IPS-18c (cell line): Measurements from ENCODE around the gene ADARB2.
"Not testable (repeated sequence)": the region's sequence is repeated elsewhere in the genome, so short reads cannot be mapped to it uniquely, and the experiment has no call there.

Source experiments
- H3K4me3 ChIP-seq: 2 replicates; pipeline ENCODE4 v1.7.0; 2013; ENCODE audit warnings: low read depth, mild to moderate bottlenecking, low read length, moderate library complexity; ENCODE audit not compliant: insufficient read depth
- H3K9me3 ChIP-seq: one replicate; pipeline ENCODE4 v1.6.1; 2013; ENCODE audit warnings: mild to moderate bottlenecking, low read length, moderate library complexity; ENCODE audit not compliant: control insufficient read depth, insufficient read depth

The ADARB2 gene

GRCh38 chr10:1159131-1160061, 577.9 kb downstream of the ADARB2 start:
- no peak overlapping the region for H3K4me3 ChIP-seq
- H3K9me3 ChIP-seq, result peaks cover 2% of the 10 kb centered on the region

DNA sequence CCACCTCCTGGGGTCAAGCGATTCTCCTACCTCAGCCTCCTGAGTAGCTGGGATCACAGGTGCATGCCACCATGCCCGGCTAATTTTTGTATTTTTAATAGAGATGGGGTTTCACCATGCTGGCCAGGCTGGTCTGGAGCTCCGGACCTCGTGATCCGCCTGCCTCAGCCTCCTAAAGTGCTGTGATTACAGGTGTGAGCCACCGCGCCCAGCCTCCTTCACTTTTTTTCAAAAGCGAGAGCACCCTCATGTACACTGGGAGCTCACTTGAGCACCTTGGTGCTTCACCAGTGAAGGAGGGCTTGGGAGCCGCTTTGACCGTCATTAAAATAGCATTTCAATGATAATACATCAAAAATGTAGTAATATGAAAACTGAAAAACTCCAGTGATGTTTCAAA, 578.8 kb downstream of the ADARB2 start:
- not testable (repeated sequence) for H3K9me3 ChIP-seq, H3K4me3 ChIP-seq

- Histone ChIP-seq H3K4me3 (no peak overlapping the region), H3K9me3 (peaks cover 2% of the 10 kb centered on the region)
Observed at GRCh38 chr10:1158066-1158465, 579.3 kb downstream of the ADARB2 start.

DNA sequence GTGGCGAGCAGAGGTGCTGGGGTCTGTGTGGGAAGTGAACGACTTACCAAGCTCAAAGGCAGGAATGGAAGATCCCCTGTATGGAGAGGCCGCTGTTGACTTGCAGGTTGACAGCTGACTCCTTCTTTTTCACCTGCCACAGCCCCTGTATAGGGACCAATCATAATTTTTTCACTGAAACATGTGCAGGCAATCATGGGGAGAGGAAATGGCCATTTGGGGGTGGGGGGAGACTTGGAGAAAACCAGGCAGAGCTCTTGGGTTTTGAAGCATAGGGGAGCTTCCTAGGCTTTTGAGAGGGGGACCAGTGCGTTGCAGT, 579.8 kb downstream of the ADARB2 start:
- peaks cover 2% of the 10 kb centered on the region for H3K9me3 ChIP-seq

GRCh38 chr10:1156921-1157614, 580.3 kb downstream of the ADARB2 start:
- Histone ChIP-seq H3K4me3 (no peak overlapping the region), H3K9me3 (peaks cover 2% of the 10 kb centered on the region)

More for the DNA sequence above, 579.8 kb downstream of the ADARB2 start:
- H3K4me3 ChIP-seq, result no peak overlapping the region

GRCh38 chr10:1156616-1156886, 580.8 kb downstream of the ADARB2 start:
- no peak overlapping the region for H3K4me3 ChIP-seq

DNA sequence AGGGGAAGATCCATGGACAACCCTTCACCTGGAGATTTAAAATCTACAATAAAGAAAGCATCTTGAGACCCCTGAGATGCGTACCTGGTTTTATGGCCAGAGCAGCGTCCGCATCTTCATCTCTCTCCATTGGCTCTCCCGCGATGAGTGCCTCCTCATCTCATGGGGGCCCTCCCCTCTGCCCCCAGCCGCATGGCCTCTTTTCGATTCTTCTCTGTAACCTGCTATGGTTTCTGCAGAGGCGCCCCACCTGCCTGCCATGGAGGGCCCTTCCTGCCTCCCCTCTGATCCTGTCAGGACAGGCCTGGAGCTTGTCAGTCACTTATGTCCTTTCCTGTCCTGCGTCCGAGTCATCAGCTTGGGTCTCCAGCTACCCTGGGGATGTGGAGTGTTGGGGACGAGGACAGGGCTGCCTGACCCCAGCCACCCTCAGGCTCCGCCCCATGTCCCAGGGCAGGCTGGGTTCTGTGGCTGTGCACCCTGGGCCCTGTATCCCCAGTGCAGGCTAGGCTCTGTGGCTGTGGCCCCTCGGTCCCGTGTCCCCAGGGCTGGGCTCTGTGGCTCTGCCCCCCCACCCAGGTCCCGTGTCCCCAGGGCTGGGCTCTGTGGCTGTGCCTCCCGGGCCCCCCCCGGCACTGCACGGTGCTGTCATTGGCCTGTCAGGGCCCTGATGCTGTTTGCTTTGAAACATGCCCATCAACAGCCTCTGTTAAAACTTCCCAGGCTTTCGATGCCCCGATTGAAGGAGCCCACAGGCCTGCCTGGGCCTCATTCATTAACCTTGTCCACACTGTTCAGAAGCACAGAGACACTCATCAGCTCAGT, 581.3 kb downstream of the ADARB2 start:
- no peak overlapping the region for H3K4me3 ChIP-seq
- H3K9me3 ChIP-seq, result peaks cover 2% of the 10 kb centered on the region

More at GRCh38 chr10:1156616-1156886, 580.8 kb downstream of the ADARB2 start:
- peaks cover 2% of the 10 kb centered on the region for H3K9me3 ChIP-seq

- Histone ChIP-seq H3K9me3 (peaks cover 2% of the 10 kb centered on the region), H3K4me3 (no peak overlapping the region)
Observed at GRCh38 chr10:1154531-1155295, 582.6 kb downstream of the ADARB2 start.

- peaks cover 2% of the 10 kb centered on the region for H3K9me3 ChIP-seq
Observed at GRCh38 chr10:1153805-1154351, 583.4 kb downstream of the ADARB2 start.

DNA sequence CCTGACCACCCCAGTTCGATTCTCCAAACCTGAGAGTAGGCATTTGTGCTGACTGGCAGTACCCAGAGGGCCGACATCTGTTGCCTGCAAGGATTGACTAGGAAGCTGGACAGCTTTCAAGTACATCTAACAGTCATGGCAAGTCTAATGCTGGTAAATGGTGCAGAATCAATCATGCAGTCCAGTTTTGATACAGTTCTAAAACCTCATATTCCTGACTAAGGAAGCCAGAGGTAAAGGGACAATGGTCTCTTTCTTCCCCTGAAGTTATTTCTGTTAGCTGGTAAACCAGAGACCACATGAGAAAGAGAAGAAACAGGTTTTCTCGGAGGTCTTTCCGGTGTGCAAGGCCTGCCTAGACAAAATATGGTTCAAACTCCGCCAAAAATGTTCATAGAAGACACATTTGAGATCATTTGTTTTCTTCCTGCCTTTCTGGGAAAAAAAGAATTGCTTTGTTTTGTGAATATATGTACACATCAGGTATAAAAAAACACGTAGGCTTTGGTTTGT, 584.0 kb downstream of the ADARB2 start:
- Histone ChIP-seq H3K4me3 (no peak overlapping the region), H3K9me3 (peaks cover 2% of the 10 kb centered on the region)

More at GRCh38 chr10:1153805-1154351, 583.4 kb downstream of the ADARB2 start:
- no peak overlapping the region for H3K4me3 ChIP-seq

DNA sequence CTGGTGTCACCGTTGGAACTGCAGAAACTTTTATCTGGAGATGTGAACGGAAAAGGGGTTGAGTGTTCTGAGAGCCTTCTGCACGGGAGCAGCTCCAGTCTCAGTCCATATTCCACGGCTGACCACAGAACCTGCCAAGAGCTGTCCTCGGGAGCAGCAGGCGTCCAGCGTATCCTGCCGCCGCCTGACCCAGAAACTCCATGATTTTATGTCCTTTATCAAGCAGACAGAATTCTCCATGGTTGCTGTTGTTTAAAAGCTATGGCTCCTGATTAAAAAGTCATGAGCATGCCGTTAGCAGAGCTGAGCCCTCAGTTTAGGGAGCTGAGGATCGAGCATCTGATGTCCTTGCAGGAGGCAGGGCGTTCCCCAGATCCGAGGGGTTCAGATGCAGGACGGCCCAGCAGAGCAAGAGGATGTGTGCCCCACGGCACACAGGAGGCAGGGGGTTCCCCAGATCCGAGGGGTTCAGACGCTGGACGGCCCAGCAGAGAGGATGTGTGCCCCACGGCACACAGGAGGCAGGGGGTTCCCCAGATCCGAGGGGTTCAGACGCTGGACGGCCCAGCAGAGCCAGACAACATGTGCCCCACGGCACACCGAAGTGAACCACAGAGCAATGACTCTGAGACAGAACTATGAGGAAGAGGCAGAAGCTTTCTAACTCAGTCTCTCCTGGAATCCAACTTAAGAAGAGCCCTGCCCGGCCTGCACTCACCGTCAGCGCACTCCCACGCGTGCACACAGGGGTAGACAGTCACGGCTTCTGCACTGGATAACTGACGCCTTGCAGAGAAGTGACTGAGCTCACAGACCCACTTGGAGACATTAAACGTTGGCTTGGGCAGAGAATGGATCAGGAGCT, 584.7 kb downstream of the ADARB2 start:
- Histone ChIP-seq H3K4me3 (no peak overlapping the region), H3K9me3 (peaks cover 2% of the 10 kb centered on the region)

DNA sequence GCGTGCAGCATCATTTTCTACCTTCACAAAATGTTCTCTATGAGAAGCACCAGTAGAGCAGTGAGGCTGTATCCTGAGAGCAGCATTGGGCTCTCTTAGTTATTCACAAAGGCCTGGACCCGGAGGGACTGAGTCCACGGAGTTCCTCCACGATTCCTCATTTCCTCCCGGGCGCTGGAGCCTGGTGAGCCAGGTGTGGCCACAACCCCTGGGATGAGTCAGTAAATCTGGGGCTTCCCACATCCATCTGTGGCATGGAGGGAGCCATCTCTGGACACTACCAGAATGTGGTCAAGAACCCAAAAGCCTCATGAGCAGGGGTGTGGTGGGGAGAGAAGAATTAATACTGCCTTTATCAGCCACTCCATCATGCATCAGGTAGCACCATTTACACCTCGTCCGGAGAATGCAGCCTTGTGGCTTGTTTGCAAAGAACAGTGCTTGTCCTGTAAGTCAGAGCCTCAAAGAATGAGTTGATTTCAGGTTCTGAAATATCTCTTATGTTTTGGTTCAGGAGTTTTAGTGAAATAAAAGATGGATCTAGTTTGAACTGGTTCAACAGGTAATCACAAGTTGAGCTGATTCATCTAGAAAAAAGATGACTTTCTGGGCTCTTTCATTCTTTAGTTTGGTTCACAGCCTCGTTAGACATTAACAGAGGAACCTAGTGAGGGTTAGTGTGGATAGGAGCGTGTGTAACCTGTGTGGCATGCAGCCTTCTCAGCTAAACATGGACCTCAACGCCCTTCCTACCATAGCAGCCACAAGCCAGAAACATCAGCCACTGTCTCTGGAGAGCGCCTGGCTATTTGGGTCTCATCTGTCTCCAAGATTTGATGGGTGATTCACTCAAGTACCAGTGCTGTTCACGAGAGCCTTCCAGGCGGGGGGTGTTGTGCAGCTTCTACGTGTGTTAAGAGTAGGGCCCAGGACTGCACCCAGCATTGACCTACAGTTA, 586.0 kb downstream of the ADARB2 start:
- Histone ChIP-seq H3K9me3 (no peaks in the 10 kb centered on the region), H3K4me3 (no peak overlapping the region)

- no peak overlapping the region for H3K4me3 ChIP-seq
- H3K9me3 ChIP-seq, result no peaks in the 10 kb centered on the region
Observed at GRCh38 chr10:1150638-1150955, 586.7 kb downstream of the ADARB2 start.

- H3K9me3 ChIP-seq, result no peaks in the 10 kb centered on the region
- H3K4me3 ChIP-seq, result no peak overlapping the region
Observed at GRCh38 chr10:1149793-1150637, 587.3 kb downstream of the ADARB2 start.
